Stimulated activated CD8-positive, alpha-beta memory T cell treated with anti-CD3 and anti-CD28 coated beads, Interleukin-2, amount 100 ng/mL, for 1 hour (primary cell): ENCODE results near the gene ELOVL7.
"Not testable (repeated sequence)": the region's sequence is repeated elsewhere in the genome, so short reads cannot be mapped to it uniquely, and the experiment has no call there.

Experiments used
- DNase-seq, 2 donors: peaks; one replicate each; pipeline ENCODE4 v3.0.0-alpha.2; 2020; ENCODE audit warnings: low read depth in 2 of 2

ELOVL7 gene

GRCh38 chr5:60795424-60795950 is 48.6 kb downstream of the ELOVL7 start:
- not testable (repeated sequence) for DNase-seq

- DNase-seq: no peak
These were observed 49.4 kb downstream of the ELOVL7 start for GRCh38 chr5:60794691-60795090.

GRCh38 chr5:60792438-60792837 is 51.6 kb downstream of the ELOVL7 start:
- DNase-seq: no peak

- DNase-seq: no peak
These were observed 54.5 kb downstream of the ELOVL7 start for GRCh38 chr5:60789551-60789950.

- no peak for DNase-seq
These were observed 55.1 kb downstream of the ELOVL7 start for GRCh38 chr5:60788863-60789513.

GRCh38 chr5:60779466-60779865 is 64.6 kb downstream of the ELOVL7 start:
- DNase-seq: no peak

- no peak for DNase-seq
These were observed 67.7 kb downstream of the ELOVL7 start for GRCh38 chr5:60776343-60776742.

- no peak for DNase-seq
These were observed 78.9 kb downstream of the ELOVL7 start for GRCh38 chr5:60765019-60765709.

GRCh38 chr5:60763061-60763460 is 81.0 kb downstream of the ELOVL7 start:
- DNase-seq: no peak

- no peak for DNase-seq
These were observed 89.6 kb downstream of the ELOVL7 start for GRCh38 chr5:60754495-60754894.

GRCh38 chr5:60744682-60745081 is 99.4 kb downstream of the ELOVL7 start:
- DNase-seq: no peak

GRCh38 chr5:60743511-60744314 is 100.4 kb downstream of the ELOVL7 start:
- DNase-seq: no peak

GRCh38 chr5:60740322-60740721 is 103.7 kb downstream of the ELOVL7 start:
- DNase-seq: no peak

GRCh38 chr5:60738933-60739332 is 105.1 kb downstream of the ELOVL7 start:
- DNase-seq: no peak

- DNase-seq: no peak
These were observed 105.6 kb downstream of the ELOVL7 start for GRCh38 chr5:60738461-60738860.

GRCh38 chr5:60730858-60731257 is 113.2 kb downstream of the ELOVL7 start:
- DNase-seq: not testable (repeated sequence)

- no peak for DNase-seq
These were observed 116.9 kb downstream of the ELOVL7 start for GRCh38 chr5:60727033-60727679.

GRCh38 chr5:60724126-60724525 is 119.9 kb downstream of the ELOVL7 start:
- no peak for DNase-seq

- DNase-seq: no peak
These were observed 121.7 kb downstream of the ELOVL7 start for GRCh38 chr5:60722416-60722815.

GRCh38 chr5:60719329-60719728 is 124.7 kb downstream of the ELOVL7 start:
- DNase-seq: no peak

GRCh38 chr5:60718166-60718892 is 125.7 kb downstream of the ELOVL7 start:
- DNase-seq: no peak
